Measurements from ENCODE around the gene SCYGR1. TPM values are rescaled to one million over a fixed set of nuclear protein-coding genes. Genes with fewer than 3 reads are reported as not detected.
"Not testable (repeated sequence)": the region's sequence is repeated elsewhere in the genome, so short reads cannot be mapped to it uniquely, and the experiment has no call there.

SCYGR1 gene
- total RNA-seq, result not detected
- long read RNA-seq, result 0 reads

- ATAC-seq; intact Hi-C loops (cut with DNase I, micrococcal nuclease); DNase-seq: not testable (repeated sequence)
Observed at GRCh38 chr2:227387583-227387982, at the start of gene SCYGR1. TSS of gene SCYGR1 (minus strand) at chr2:227387949. CDS start at chr2:227387949, 0 bp downstream.

GRCh38 chr2:227436436-227437174, 48.9 kb upstream of the SCYGR1 start:
- no peak for ATAC-seq
- intact Hi-C loops (cut with DNase I, micrococcal nuclease), result no loop called here
- DNase-seq, result no peak

GRCh38 chr2:227433171-227433570, 45.4 kb upstream of the SCYGR1 start:
- intact Hi-C loops (cut with DNase I, micrococcal nuclease), result no loop called here
- ATAC-seq, result no peak
- no peak for DNase-seq

GRCh38 chr2:227430639-227431038, 42.9 kb upstream of the SCYGR1 start:
- ATAC-seq (peak; percentile 81), DNase-seq (no peak)
- intact Hi-C loops (cut with DNase I, micrococcal nuclease), result no loop called here

GRCh38 chr2:227428731-227429285, 41.1 kb upstream of the SCYGR1 start:
- DNase-seq, result no peak
- no peak for ATAC-seq
- intact Hi-C loops (cut with DNase I, micrococcal nuclease), result no loop called here

GRCh38 chr2:227423656-227424499, 36.1 kb upstream of the SCYGR1 start:
- intact Hi-C loops (cut with DNase I, micrococcal nuclease), result no loop called here
- ATAC-seq, result no peak
- DNase-seq, result no peak

- intact Hi-C loops (cut with DNase I, micrococcal nuclease), result no loop called here
- DNase-seq, result no peak
- ATAC-seq, result no peak
Observed at GRCh38 chr2:227420087-227421052, 32.6 kb upstream of the SCYGR1 start.

- DNase-seq (no peak), ATAC-seq (no peak)
- intact Hi-C loops (cut with DNase I, micrococcal nuclease), result no loop called here
Observed at GRCh38 chr2:227416701-227417100, 29.0 kb upstream of the SCYGR1 start.

GRCh38 chr2:227415538-227416424, 28.0 kb upstream of the SCYGR1 start:
- ATAC-seq (no peak), DNase-seq (no peak)
- intact Hi-C loops (cut with DNase I, micrococcal nuclease), result no loop called here

- DNase-seq (no peak), ATAC-seq (no peak)
- intact Hi-C loops (cut with DNase I, micrococcal nuclease), result no loop called here
Observed at GRCh38 chr2:227414846-227415245, 27.1 kb upstream of the SCYGR1 start.

- DNase-seq (peak; percentile 45 to 54), ATAC-seq (peak; percentile 87)
- intact Hi-C loops (cut with DNase I, micrococcal nuclease), result no loop called here
Observed at GRCh38 chr2:227413371-227413770, 25.6 kb upstream of the SCYGR1 start.

GRCh38 chr2:227412877-227413276, 25.1 kb upstream of the SCYGR1 start:
- ATAC-seq (peak; percentile 73), DNase-seq (no peak)
- intact Hi-C loops (cut with DNase I, micrococcal nuclease), result no loop called here

- intact Hi-C loops (cut with DNase I, micrococcal nuclease), result no loop called here
- DNase-seq (no peak), ATAC-seq (no peak)
Observed at GRCh38 chr2:227411990-227412350, 24.2 kb upstream of the SCYGR1 start.

- DNase-seq (no peak), ATAC-seq (no peak)
- intact Hi-C loops (cut with DNase I, micrococcal nuclease), result no loop called here
Observed at GRCh38 chr2:227411320-227411989, 23.7 kb upstream of the SCYGR1 start.

- intact Hi-C loops (cut with DNase I, micrococcal nuclease), result no loop called here
- ATAC-seq (no peak), DNase-seq (no peak)
Observed at GRCh38 chr2:227410191-227410590, 22.4 kb upstream of the SCYGR1 start.

- DNase-seq (peak; percentile 21 to 39), ATAC-seq (no peak)
- intact Hi-C loops (cut with DNase I, micrococcal nuclease), result loop anchor here in 1 of 2 donors (10.0 kb wide), 1 partner anchor 357 kb away; no protein-coding TSS in a partner anchor
Observed at GRCh38 chr2:227407591-227408151, 19.9 kb upstream of the SCYGR1 start.

Data from left colon (tissue), 2 donors.